Thoracic aorta (tissue), 2 donors: ENCODE measurements around the gene PHTF1. TPM values are rescaled to one million over a fixed set of nuclear protein-coding genes. Genes with fewer than 3 reads are reported as not detected.

Source experiments
- ATAC-seq: fragments of 150-250 bp; one replicate; pipeline ENCODE4 v1.8.0; 2017; ENCODE audit warnings: low read depth; ENCODE audit not compliant: insufficient number of reproducible peaks, low FRiP score
- DNase-seq: peaks from one replicate; pipeline ENCODE4 v3.0.0-alpha.2; 2020; ENCODE audit warnings: low spot score
- H3K27ac ChIP-seq, 2 donors: fragments of 200-600 bp; sonication (generic); 1 replicate in 1 of 2; 2 replicates in 1 of 2; pipeline ENCODE4 v1.5.1; 2016; ENCODE audit warnings: mild to moderate bottlenecking in 2 of 2, moderate library complexity in 2 of 2
- H3K27me3 ChIP-seq: fragments of 200-600 bp; sonication (generic); replicated peaks from 2 replicates; pipeline ENCODE4 v1.6.0; 2016; ENCODE audit warnings: mild to moderate bottlenecking; ENCODE audit not compliant: insufficient read depth
- H3K36me3 ChIP-seq: fragments of 200-600 bp; sonication (generic); one replicate; pipeline ENCODE4 v1.5.1; 2016
- H3K4me1 ChIP-seq, 2 donors: fragments of 200-600 bp; sonication (generic); 1 replicate in 1 of 2; 2 replicates in 1 of 2; pipeline versions ENCODE4 v1.5.1 to v1.6.0; 2016; ENCODE audit warnings: low read depth in 2 of 2, mild to moderate bottlenecking in 1 of 2; ENCODE audit not compliant: control insufficient read depth in 1 of 2
- H3K4me3 ChIP-seq: fragments of 200-600 bp; sonication (generic); 2 replicates; pipeline ENCODE4 v1.5.1; 2016; ENCODE audit warnings: mild to moderate bottlenecking
- H3K9me3 ChIP-seq: fragments of 200-600 bp; sonication (generic); 2 replicates; pipeline ENCODE4 v1.5.1; 2016
- total RNA-seq, 2 donors: library from RNA; depleted of rRNA; stranded (reverse); fragments of >200 nt; gene quantifications; one replicate each; pipeline versions ENCODE4 v1.1.0 to v1.2.3, GENCODE V29; 2016
- TF ChIP-seq, protein P1 (sequence below): fragments of 200-600 bp; sonication (generic); IDR thresholded peaks from one replicate; pipeline ENCODE4 v1.5.1; 2019; ENCODE audit warnings: antibody characterized with exemption

The PHTF1 gene
- total RNA-seq, 2 donors from 2014 or later, result 21.2 to 21.3 TPM

DNA sequence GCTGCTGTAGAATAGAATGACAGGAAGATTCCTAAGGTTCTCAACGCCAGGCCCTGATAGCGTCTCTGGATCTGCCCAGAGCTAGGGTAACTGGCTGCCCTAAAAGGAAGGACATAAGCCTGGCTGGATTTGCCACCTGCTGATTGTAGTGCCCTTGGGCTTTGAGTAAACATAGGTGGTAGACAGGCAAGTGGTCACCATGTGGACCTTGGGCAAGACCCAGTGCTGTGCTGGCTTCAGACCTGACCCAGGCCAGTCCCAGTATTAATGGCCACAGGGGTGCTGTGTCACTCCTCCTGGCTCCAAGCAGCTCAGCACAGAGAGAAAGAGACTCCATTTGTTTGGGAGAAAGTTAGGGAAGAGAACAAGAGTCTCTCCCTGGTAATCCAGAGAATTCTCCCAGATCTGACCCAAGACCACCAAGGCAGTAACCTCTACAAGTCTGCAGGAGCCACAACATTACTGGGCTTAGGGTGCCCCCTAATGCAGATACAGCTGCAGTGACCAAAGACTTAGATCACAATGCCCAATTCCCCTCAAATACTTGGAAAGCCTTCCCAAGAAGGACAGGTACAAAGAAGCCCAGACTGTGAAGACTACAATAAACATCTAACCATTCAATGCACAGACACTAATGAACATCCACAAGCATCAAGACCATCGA, 44.5 kb downstream of the PHTF1 start:
- H3K36me3 ChIP-seq, result peaks cover 17% of the 10 kb centered on the region
- ATAC-seq (no peak), DNase-seq (no peak)
- H3K27ac ChIP-seq, result no peak overlapping the region
- no peaks in the 10 kb centered on the region for H3K4me1 ChIP-seq
- no peaks in the 10 kb centered on the region for H3K9me3 ChIP-seq
- TF ChIP-seq, protein P1, sequence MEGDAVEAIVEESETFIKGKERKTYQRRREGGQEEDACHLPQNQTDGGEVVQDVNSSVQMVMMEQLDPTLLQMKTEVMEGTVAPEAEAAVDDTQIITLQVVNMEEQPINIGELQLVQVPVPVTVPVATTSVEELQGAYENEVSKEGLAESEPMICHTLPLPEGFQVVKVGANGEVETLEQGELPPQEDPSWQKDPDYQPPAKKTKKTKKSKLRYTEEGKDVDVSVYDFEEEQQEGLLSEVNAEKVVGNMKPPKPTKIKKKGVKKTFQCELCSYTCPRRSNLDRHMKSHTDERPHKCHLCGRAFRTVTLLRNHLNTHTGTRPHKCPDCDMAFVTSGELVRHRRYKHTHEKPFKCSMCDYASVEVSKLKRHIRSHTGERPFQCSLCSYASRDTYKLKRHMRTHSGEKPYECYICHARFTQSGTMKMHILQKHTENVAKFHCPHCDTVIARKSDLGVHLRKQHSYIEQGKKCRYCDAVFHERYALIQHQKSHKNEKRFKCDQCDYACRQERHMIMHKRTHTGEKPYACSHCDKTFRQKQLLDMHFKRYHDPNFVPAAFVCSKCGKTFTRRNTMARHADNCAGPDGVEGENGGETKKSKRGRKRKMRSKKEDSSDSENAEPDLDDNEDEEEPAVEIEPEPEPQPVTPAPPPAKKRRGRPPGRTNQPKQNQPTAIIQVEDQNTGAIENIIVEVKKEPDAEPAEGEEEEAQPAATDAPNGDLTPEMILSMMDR, result no peak
- no peak overlapping the region for H3K4me3 ChIP-seq
- H3K27me3 ChIP-seq, result no peaks in the 10 kb centered on the region

DNA sequence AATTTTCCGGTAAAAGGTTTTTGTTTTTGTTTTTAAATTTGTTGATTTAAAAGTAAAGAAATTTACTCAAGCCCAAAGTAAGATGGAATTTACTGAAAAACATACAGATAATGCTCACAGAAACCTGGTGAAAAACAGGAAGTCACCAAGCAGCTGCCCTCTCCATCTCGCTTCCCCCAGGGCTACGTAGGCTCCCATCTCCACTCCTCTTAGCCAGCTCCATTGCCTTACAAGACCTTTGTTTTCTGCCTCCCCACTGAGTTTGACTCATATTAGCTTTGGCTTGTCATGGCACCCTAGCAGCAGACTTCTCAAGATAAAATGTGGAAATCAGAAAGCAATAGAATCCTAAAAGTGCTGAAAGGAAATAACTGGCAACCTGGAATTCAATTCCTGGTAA, 57.9 kb downstream of the PHTF1 start:
- Histone ChIP-seq H3K27ac (no peak overlapping the region), H3K9me3 (no peaks in the 10 kb centered on the region), H3K4me3 (no peak overlapping the region), H3K4me1 (no peaks in the 10 kb centered on the region), H3K27me3 (no peaks in the 10 kb centered on the region), H3K36me3 (no peaks in the 10 kb centered on the region)
- DNase-seq (no peak), ATAC-seq (no peak)
- TF ChIP-seq, protein P1, result no peak

DNA sequence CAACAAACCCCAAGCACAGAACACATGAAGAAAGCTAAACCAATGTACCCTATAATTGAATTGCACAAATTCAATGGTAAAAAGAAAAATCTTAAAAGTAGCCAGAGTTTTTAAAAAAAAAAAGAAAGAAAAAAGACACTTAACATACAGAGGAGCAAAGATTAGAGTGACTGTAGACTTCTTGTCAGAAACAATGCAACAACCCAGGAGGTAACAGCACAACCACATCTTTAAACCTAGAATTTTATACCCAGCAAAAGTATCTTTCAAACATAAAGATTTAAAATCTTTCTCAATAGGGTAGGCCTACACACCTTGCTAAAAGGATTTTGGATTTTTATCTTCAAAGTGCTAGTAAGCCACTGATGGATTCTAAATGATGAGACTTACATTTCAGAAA, 64.4 kb downstream of the PHTF1 start:
- TF ChIP-seq, protein P1, result no peak
- Histone ChIP-seq H3K9me3 (peaks cover 9% of the 10 kb centered on the region), H3K27me3 (no peaks in the 10 kb centered on the region), H3K36me3 (no peaks in the 10 kb centered on the region), H3K4me3 (no peak overlapping the region), H3K27ac (no peak overlapping the region), H3K4me1 (no peaks in the 10 kb centered on the region)
- no peak for DNase-seq
- ATAC-seq, result no peak

DNA sequence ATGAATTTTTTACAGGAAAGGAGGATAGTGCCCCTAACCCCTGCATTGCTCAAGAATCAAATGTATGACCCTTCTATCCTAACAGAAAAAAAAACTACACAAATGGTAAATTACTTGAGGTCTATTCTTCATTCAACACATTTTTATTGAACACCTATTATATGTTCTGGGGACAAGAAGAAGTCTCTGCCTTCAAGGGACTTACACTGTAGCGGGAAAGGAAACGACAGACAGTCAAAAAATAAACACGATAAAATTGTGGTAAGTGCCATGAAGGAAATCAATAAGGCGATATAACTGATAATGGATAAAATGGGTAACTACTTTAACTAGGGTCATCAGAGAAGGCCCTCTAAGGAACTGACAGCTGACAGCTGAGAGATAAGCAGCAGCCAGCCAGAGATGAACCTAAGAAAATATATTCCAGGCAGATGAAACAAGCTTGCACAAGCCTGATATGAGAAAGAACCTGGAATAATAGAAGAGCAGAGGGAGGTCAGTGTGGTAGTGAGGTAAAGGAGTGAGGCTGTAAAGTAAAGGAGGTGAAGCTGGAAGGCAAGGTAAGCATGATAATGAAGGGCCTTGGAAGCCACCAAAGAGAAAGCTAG, 66.4 kb downstream of the PHTF1 start:
- H3K36me3 ChIP-seq, result no peaks in the 10 kb centered on the region
- DNase-seq, result no peak
- no peaks in the 10 kb centered on the region for H3K27me3 ChIP-seq
- TF ChIP-seq, protein P1, result no peak
- no peak overlapping the region for H3K27ac ChIP-seq
- no peak for ATAC-seq
- no peak overlapping the region for H3K4me3 ChIP-seq
- peaks cover 9% of the 10 kb centered on the region for H3K9me3 ChIP-seq
- no peaks in the 10 kb centered on the region for H3K4me1 ChIP-seq

DNA sequence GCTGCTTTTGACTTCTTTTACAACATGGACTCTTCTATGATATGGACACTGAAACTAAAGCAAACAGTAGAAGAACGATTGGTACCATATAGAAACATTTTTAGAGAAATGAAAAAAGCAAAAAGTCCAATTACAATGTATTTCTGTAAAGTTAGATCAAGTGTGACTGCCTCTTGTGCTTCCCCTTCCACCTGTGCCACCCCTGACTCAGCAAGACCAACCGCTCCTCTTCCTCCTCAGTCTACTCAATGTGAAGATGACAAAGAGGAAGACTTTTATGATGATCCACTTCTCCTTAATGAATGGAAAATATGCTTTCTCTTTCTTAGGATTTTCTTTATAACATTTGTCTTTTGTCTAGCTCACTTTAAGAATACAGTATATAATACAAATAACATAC, 66.9 kb downstream of the PHTF1 start:
- Histone ChIP-seq H3K27me3 (no peaks in the 10 kb centered on the region), H3K4me3 (no peak overlapping the region), H3K27ac (no peak overlapping the region), H3K4me1 (peaks cover 0 to 6% of the 10 kb centered on the region in 2 donors), H3K9me3 (peaks cover 9% of the 10 kb centered on the region), H3K36me3 (no peaks in the 10 kb centered on the region)
- no peak for ATAC-seq
- DNase-seq, result no peak
- TF ChIP-seq, protein P1, result no peak
